ENCODE data around the gene MYCBP2.
A peak's percentile ranks its signal among the peaks of the same experiment; 100 is the strongest.

Gene MYCBP2

GRCh38 chr13:77053192-77053591 is 273.7 kb downstream of the MYCBP2 start:
- DNase-seq (ENCODE audit: low read depth): no peak
- no peak overlapping the region for H3K4me3 ChIP-seq (ENCODE audit: low read depth, low read length)

- no peak for DNase-seq (ENCODE audit: low read depth)
Measured at GRCh38 chr13:77048681-77049080, 278.2 kb downstream of the MYCBP2 start.

GRCh38 chr13:77047649-77048343 is 279.1 kb downstream of the MYCBP2 start:
- no peak overlapping the region for H3K4me3 ChIP-seq (ENCODE audit: low read depth, low read length)
- DNase-seq (ENCODE audit: low read depth): no peak

More at GRCh38 chr13:77048681-77049080, 278.2 kb downstream of the MYCBP2 start:
- H3K4me3 ChIP-seq (ENCODE audit: low read depth, low read length): no peak overlapping the region

- DNase-seq (ENCODE audit: low read depth): no peak
- no peak overlapping the region for H3K4me3 ChIP-seq (ENCODE audit: low read depth, low read length)
Measured at GRCh38 chr13:77042566-77043177, 284.2 kb downstream of the MYCBP2 start.

- H3K4me3 ChIP-seq (ENCODE audit: low read depth, low read length): no peak overlapping the region
- DNase-seq (ENCODE audit: low read depth): no peak
Measured at GRCh38 chr13:77040835-77041234, 286.1 kb downstream of the MYCBP2 start.

- DNase-seq (ENCODE audit: low read depth): no peak
- H3K4me3 ChIP-seq (ENCODE audit: low read depth, low read length): no peak overlapping the region
Measured at GRCh38 chr13:77040076-77040475, 286.8 kb downstream of the MYCBP2 start.

- DNase-seq (ENCODE audit: low read depth): no peak
- H3K4me3 ChIP-seq (ENCODE audit: low read depth, low read length): no peak overlapping the region
Measured at GRCh38 chr13:77038907-77039480, 287.9 kb downstream of the MYCBP2 start.

- no peak overlapping the region for H3K4me3 ChIP-seq (ENCODE audit: low read depth, low read length)
- no peak for DNase-seq (ENCODE audit: low read depth)
Measured at GRCh38 chr13:77036279-77036678, 290.6 kb downstream of the MYCBP2 start.

GRCh38 chr13:77034881-77035280 is 292.0 kb downstream of the MYCBP2 start:
- no peak overlapping the region for H3K4me3 ChIP-seq (ENCODE audit: low read depth, low read length)
- DNase-seq (ENCODE audit: low read depth): peak; percentile 54

- DNase-seq (ENCODE audit: low read depth): no peak
- no peak overlapping the region for H3K4me3 ChIP-seq (ENCODE audit: low read depth, low read length)
Measured at GRCh38 chr13:77033717-77034302, 293.1 kb downstream of the MYCBP2 start.

GRCh38 chr13:77031656-77032243 is 295.1 kb downstream of the MYCBP2 start:
- no peak for DNase-seq (ENCODE audit: low read depth)
- H3K4me3 ChIP-seq (ENCODE audit: low read depth, low read length): no peak overlapping the region

- DNase-seq (ENCODE audit: low read depth): no peak
- H3K4me3 ChIP-seq (ENCODE audit: low read depth, low read length): no peak overlapping the region
Measured at GRCh38 chr13:77029436-77029835, 297.5 kb downstream of the MYCBP2 start.

- no peak for DNase-seq (ENCODE audit: low read depth)
- H3K4me3 ChIP-seq (ENCODE audit: low read depth, low read length): no peak overlapping the region
Measured at GRCh38 chr13:77028202-77028601, 298.7 kb downstream of the MYCBP2 start.

GRCh38 chr13:77026861-77027621 is 299.9 kb downstream of the MYCBP2 start, which contains the start of gene FBXL3:
Gene FBXL3, minus strand, starts transcription at chr13:77027159. Its CDS starts 5,299 bp downstream, at chr13:77021860.
- H3K4me3 ChIP-seq (ENCODE audit: low read depth, low read length): peak within 1 kb of the TSS; percentile 87
- peak; percentile 81 for DNase-seq (ENCODE audit: low read depth)

GRCh38 chr13:77026255-77026860 is 300.5 kb downstream of the MYCBP2 start:
- no peak for DNase-seq (ENCODE audit: low read depth)
- H3K4me3 ChIP-seq (ENCODE audit: low read depth, low read length): peak overlapping the region; percentile 87

GRCh38 chr13:77022341-77022740 is 304.6 kb downstream of the MYCBP2 start:
- H3K4me3 ChIP-seq (ENCODE audit: low read depth, low read length): no peak overlapping the region
- no peak for DNase-seq (ENCODE audit: low read depth)

- DNase-seq (ENCODE audit: low read depth): no peak
Measured at GRCh38 chr13:77019756-77020155, 307.1 kb downstream of the MYCBP2 start.

GRCh38 chr13:77016888-77017623 is 309.8 kb downstream of the MYCBP2 start:
- no peak for DNase-seq (ENCODE audit: low read depth)
- H3K4me3 ChIP-seq (ENCODE audit: low read depth, low read length): no peak overlapping the region

More at GRCh38 chr13:77019756-77020155, 307.1 kb downstream of the MYCBP2 start:
- H3K4me3 ChIP-seq (ENCODE audit: low read depth, low read length): no peak overlapping the region

Data from skeletal muscle cell (primary cell).